WI38 (cell line): ENCODE data around the gene RNASEL.

Source experiments
- H3K4me3 ChIP-seq: 2 replicates; pipeline ENCODE4 v1.5.1; 2011; ENCODE audit warnings: low read depth, mild to moderate bottlenecking, control low read depth, low read length
- TF ChIP-seq, protein P1 (sequence below): IDR thresholded peaks from 2 replicates; pipeline ENCODE4 v1.5.1; 2012; ENCODE audit warnings: low read depth, mild to moderate bottlenecking, control low read depth, low read length

Gene RNASEL

GRCh38 chr1:182631954-182632353 lies 42.9 kb upstream of the RNASEL start:
- TF ChIP-seq, protein P1, sequence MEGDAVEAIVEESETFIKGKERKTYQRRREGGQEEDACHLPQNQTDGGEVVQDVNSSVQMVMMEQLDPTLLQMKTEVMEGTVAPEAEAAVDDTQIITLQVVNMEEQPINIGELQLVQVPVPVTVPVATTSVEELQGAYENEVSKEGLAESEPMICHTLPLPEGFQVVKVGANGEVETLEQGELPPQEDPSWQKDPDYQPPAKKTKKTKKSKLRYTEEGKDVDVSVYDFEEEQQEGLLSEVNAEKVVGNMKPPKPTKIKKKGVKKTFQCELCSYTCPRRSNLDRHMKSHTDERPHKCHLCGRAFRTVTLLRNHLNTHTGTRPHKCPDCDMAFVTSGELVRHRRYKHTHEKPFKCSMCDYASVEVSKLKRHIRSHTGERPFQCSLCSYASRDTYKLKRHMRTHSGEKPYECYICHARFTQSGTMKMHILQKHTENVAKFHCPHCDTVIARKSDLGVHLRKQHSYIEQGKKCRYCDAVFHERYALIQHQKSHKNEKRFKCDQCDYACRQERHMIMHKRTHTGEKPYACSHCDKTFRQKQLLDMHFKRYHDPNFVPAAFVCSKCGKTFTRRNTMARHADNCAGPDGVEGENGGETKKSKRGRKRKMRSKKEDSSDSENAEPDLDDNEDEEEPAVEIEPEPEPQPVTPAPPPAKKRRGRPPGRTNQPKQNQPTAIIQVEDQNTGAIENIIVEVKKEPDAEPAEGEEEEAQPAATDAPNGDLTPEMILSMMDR, result no peak
- no peak overlapping the region for H3K4me3 ChIP-seq

- TF ChIP-seq, protein P1, result no peak
These were observed 42.1 kb upstream of the RNASEL start for GRCh38 chr1:182631053-182631677.

GRCh38 chr1:182630586-182630985 lies 41.5 kb upstream of the RNASEL start:
- no peak overlapping the region for H3K4me3 ChIP-seq
- TF ChIP-seq, protein P1, result no peak

More at GRCh38 chr1:182631053-182631677, 42.1 kb upstream of the RNASEL start:
- no peak overlapping the region for H3K4me3 ChIP-seq

DNA sequence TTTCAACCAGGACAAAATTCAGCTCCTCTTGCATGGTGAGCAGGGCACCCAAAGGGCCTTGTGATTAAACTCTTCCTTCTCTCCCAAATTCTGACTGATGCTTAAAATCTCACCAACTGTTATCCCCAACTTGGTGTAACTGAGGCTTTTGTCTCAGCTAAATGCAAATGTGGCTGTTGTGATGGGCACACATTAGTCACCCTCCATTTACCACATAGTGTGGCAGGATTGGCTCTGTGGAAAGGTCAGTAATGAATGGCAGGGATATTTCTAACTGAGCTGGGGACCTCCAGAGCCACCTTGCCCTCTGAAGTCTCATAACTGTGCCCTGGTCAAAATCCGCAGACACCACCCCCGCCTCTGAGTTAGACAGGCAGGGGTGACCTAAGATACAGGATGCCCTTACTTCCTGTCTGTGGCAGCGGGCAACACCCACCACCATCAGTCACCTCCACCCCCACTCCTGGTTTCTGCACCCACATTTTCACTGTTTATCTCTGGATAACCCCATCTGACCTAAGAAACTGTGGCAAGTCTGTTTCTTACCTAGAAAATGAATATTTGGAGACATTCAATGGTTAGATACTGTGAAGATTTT lies 40.5 kb upstream of the RNASEL start:
- no peak overlapping the region for H3K4me3 ChIP-seq
- TF ChIP-seq, protein P1, result no peak

DNA sequence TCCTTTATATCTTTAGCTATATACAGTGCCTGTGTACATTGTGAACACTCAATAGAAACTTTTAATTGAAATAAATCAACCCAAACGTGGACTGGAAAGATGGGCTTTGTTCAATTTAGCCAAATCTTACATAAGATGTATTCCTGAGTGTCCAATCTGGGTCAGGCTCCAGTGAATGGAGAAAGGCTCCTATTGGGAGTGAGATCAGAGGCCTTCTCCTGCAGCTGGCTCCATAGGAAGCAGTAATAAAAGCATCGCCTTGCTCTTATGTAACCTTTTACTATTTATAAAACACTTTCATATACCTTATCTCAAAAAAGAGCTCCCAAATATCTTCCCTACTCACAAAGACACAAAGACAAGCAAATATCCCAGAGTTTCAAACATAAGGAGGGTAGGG lies 40.0 kb upstream of the RNASEL start:
- TF ChIP-seq, protein P1, result no peak

GRCh38 chr1:182628657-182629056 lies 39.6 kb upstream of the RNASEL start:
- TF ChIP-seq, protein P1, result no peak
- no peak overlapping the region for H3K4me3 ChIP-seq

More for the DNA sequence above, 40.0 kb upstream of the RNASEL start:
- no peak overlapping the region for H3K4me3 ChIP-seq

- no peak overlapping the region for H3K4me3 ChIP-seq
- TF ChIP-seq, protein P1, result no peak
These were observed 38.6 kb upstream of the RNASEL start for GRCh38 chr1:182627622-182628021.
